Endometrial microvascular endothelial cells (primary cell): ENCODE results near the gene DET1. TPM values are rescaled to one million over a fixed set of nuclear protein-coding genes. Genes with fewer than 3 reads are reported as not detected.
"Not testable (repeated sequence)": the region's sequence is repeated elsewhere in the genome, so short reads cannot be mapped to it uniquely, and the experiment has no call there.

Experiments
- in situ Hi-C: cut with HindIII; loops from 2 replicates; pipeline ENCODE4 v1.10.0; 2017; ENCODE audit warnings: low sequenced_read_pairs, low pct_unique_long_range_greater_than_20kb; ENCODE audit errors: inconsistent ontology term
- total RNA-seq: library from RNA; depleted of rRNA; stranded (reverse); fragments of >200 nt; gene quantifications from one replicate; pipeline ENCODE4 v1.2.3, GENCODE V29; 2015; ENCODE audit errors: inconsistent ontology term

Gene DET1
- total RNA-seq, 1 donor from 2014 or later: 5.7 TPM

GRCh38 chr15:88541709-88542341 is 4.7 kb downstream of the DET1 start:
- in situ Hi-C loops: no loop called here

GRCh38 chr15:88541111-88541510 is 5.4 kb downstream of the DET1 start:
- in situ Hi-C loops: not testable (repeated sequence)

DNA sequence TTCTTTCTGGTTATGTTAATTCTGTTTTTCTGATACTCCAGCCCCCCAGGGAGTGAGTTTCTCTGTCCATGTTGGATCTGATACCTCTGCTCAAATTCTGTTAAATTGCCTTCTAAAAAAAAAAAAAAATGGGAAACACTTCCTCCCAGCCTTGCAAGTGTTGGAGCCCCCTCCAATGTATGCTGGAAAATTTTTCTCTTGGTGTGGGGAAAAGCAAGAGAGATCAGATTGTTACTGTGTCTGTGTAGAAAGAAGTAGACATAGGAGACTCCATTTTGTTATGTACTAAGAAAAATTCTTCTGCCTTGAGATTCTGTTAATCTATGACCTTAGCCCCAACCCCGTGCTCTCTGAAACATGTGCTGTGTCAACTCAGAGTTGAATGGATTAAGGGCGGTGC is 6.1 kb downstream of the DET1 start:
- in situ Hi-C loops: not testable (repeated sequence)

DNA sequence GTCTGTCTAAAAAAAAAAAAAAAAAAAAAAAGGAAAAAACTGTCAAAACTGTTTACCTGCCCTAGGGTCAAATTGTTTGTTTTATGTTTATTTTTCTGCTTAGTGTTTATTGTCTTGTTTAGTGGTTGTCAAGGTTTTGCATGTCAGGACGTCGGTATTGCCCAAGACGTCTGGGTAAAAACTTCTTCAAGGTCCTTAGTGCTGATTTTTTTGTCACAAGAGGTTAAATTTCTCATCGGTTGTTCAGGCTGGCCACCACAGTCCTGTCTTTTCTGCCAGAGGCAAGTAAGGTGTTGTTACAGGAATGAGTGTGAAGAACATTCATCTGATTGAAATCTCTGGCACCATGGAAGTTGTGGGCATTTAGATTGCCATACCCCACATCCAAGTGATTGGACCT is 7.0 kb downstream of the DET1 start:
- in situ Hi-C loops: no loop called here

- in situ Hi-C loops: no loop called here
Measured at GRCh38 chr15:88538972-88539371, 7.5 kb downstream of the DET1 start.

DNA sequence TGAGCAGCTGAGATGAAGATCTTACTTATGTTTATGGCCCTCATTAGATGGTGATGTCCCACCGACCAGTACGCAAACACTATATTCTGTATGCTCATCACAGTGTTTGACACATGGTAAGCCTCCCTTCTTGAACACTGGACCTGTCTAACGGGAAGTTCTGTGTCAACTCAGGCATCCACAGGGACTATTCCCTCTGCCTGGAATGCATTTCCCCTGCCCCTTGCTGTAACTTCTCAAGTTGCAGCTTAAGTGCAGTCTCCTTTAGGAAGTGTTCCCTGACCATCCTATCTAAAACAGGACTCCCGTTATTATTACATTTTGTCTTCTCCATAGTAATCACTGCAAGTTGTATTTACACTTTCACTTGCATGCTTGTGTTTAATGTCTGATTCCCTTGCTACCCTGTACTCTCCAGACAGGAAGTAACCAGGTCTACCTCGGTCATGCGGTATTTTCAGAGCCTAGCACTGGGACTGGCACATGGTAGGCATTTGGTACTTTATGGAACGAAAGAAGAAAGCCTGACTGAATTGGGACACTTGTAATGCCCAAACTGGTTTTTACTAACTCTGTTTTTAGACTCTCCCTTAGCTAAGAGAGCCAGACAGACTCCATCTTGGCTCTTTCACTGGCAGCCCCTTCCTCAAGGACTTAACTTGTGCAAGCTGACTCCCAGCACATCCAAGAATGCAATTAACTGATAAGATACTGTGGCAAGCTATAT is 8.7 kb downstream of the DET1 start:
- in situ Hi-C loops: no loop called here

GRCh38 chr15:88535607-88536313 is 10.7 kb downstream of the DET1 start:
- in situ Hi-C loops: no loop called here

- in situ Hi-C loops: no loop called here
Measured at GRCh38 chr15:88535100-88535499, 11.4 kb downstream of the DET1 start.

GRCh38 chr15:88533376-88533775 is 13.1 kb downstream of the DET1 start:
- in situ Hi-C loops: no loop called here

- in situ Hi-C loops: no loop called here
Measured at GRCh38 chr15:88529021-88529630, 17.4 kb downstream of the DET1 start.

DNA sequence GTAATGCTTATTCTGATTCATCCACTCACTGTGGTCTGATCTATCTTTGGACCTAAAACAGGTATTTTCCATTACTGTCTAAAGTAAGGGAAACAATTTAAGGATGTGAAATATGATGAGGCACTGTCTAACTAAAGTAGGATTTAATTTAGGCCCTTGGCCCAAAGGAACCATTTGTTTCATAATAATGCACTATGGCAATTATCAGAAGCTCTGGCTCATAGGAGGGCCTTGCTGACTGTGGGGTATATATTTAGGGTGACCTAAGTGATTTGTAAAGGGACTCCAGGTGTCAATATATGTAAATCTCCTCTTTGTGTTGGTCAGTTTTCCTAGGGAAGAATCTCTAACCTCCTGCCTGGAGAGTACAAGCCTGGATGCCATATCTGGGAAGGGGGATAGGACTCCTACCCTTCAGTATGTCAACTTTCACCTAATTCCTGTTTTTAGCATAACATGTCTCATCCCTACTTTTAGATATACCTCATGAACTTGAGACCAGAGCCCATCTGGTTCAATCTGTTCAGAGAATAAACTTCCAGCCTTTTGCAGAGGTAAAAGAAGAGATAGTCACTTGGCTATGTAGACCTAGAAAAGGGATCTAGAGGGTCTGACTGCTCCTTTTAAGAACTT is 20.1 kb downstream of the DET1 start:
- in situ Hi-C loops: no loop called here

GRCh38 chr15:88525418-88525817 is 21.1 kb downstream of the DET1 start:
- in situ Hi-C loops: no loop called here

DNA sequence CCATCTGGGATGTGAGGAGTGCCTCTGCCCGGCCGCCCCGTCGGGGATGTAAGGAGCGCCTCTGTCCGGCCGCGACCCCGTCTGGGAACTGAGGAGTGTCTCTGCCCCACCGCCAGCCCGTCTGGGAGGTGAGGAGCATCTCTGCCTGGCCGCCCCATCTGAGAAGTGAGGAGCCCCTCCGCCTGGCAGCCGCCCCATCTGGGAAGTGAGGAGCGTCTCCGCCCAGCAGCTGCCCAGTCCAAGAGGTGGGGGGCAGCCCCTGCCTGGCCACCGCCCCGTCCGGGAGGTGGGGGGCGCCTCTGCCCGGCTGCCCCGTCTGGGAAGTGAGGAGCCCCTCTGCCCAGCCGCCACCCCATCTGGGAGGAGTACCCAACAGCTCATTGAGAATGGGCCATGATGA is 22.4 kb downstream of the DET1 start:
- in situ Hi-C loops: not testable (repeated sequence)

- in situ Hi-C loops: no loop called here
Measured at GRCh38 chr15:88518903-88519302, 27.6 kb downstream of the DET1 start.

GRCh38 chr15:88513195-88513594 is 33.3 kb downstream of the DET1 start:
- in situ Hi-C loops: no loop called here

DNA sequence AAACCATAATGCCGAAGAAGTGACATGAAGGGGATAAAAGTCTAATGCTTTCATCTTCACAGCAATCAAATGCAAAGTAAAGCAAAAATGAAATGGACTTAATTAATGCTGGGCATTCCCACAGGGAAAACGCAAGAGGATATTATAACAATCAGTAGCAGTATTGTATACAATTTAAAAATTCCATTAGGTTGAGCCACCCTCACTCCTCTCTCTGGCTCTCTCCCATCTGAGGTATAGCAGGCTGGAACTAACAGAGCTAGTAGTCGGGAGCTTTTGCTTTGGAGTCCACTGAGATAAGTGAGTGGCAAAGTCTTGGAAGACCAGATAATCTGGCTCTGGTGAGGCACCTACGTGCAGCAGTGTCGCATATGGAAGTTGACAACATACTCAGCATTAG is 33.9 kb downstream of the DET1 start:
- in situ Hi-C loops: no loop called here

DNA sequence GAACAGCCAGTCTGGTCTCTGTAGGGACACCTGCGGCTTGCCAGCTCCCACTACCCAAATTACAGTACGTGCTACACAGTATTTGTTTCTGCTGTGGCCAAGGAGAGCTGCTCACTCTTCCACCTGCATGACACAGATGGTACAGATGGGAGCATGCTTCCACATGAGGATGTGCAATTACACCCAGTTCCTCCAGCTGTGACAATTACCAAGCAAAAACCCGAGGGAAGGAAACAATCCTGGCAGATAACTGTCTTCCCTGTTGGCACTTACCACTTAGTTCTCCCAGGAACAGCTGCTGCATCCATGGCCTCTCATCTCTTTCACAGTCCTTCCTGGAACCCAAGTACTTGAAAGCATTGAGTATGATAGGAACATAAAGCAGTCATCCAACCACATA is 34.4 kb downstream of the DET1 start:
- in situ Hi-C loops: no loop called here

DNA sequence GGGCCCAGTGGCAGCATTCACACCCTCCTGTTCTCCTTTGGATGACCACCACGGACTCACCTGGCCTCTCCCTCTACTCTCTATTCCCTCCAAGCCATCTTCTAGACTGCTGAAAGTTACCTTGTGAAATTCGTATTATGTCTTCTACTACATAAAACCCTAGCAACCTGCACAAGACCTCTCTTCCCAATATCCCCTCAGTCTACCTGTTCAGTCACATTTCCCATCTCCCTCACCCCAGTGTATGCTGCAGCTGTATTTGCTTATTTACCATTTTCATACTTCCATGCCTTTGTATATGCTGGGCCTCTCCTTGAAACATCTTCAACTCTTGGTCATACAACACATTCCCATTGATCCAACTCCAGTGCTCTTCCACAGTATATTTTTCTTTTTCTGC is 35.3 kb downstream of the DET1 start:
- in situ Hi-C loops: no loop called here

GRCh38 chr15:88509964-88510363 is 36.5 kb downstream of the DET1 start:
- in situ Hi-C loops: no loop called here
